MCF 10A (cell line): ENCODE measurements around the gene ANKRD44. TPM values are rescaled to one million over a fixed set of nuclear protein-coding genes. Genes with fewer than 3 reads are reported as not detected.

Source experiments
- BruUV-seq: library from RNA; stranded (reverse); fragments of 400-500 nt; replicated peaks from 2 replicates; lab custom pipeline; 2021; lab: Mats Ljungman, UMichigan
- CTCF ChIA-PET: fragments of 300-600 bp; sonication (Branson Sonifier 250); formaldehyde crosslinking; extraction: SDS; loops from one replicate; lab custom pipeline; 2021; ENCODE audit warnings: antibody characterized with exemption, inconsistent platforms; lab: Yijun Ruan, JAX
- POLR2A ChIA-PET: fragments of 300-600, 350-650 bp; sonication (Branson Sonifier 250); formaldehyde crosslinking; extraction: SDS; loops from one replicate; lab custom pipeline; 2020; ENCODE audit warnings: antibody characterized with exemption, inconsistent platforms; lab: Yijun Ruan, JAX
- DNase-seq: peaks from one replicate; pipeline ENCODE4 v3.0.0-alpha.2; 2018; ENCODE audit not compliant: unreplicated experiment
- H3K27ac Mint-ChIP-seq: one replicate; pipeline ENCODE4 v1.8.0; 2022; ENCODE audit warnings: mild to moderate bottlenecking, low read depth, mixed read lengths; ENCODE audit not compliant: unreplicated experiment
- H3K27me3 Mint-ChIP-seq: one replicate; pipeline ENCODE4 v1.8.0; 2022; ENCODE audit warnings: mixed read lengths; ENCODE audit not compliant: insufficient read depth, unreplicated experiment
- H3K36me3 Mint-ChIP-seq: one replicate; pipeline ENCODE4 v1.8.0; 2022; ENCODE audit warnings: mild to moderate bottlenecking, moderate library complexity, mixed read lengths; ENCODE audit not compliant: insufficient read depth, unreplicated experiment
- H3K4me1 Mint-ChIP-seq: one replicate; pipeline ENCODE4 v1.8.0; 2022; ENCODE audit warnings: mixed read lengths; ENCODE audit not compliant: insufficient read depth, unreplicated experiment
- H3K4me3 Mint-ChIP-seq: one replicate; pipeline ENCODE4 v1.8.0; 2022; ENCODE audit warnings: mild to moderate bottlenecking, moderate library complexity, mixed read lengths; ENCODE audit not compliant: unreplicated experiment
- H3K9me3 Mint-ChIP-seq: one replicate; pipeline ENCODE4 v1.8.0; 2022; ENCODE audit warnings: mixed read lengths; ENCODE audit not compliant: unreplicated experiment
- CTCF ChIP-seq: fragments of 200-600 bp; IDR thresholded peaks from one replicate; pipeline ENCODE4 v1.8.0; 2022; ENCODE audit warnings: antibody characterized with exemption, mild to moderate bottlenecking; ENCODE audit not compliant: unreplicated experiment
- intact Hi-C: fragments of 100-400 bp; cut with micrococcal nuclease; formaldehyde crosslinking; loops from 2 replicates; pipeline ENCODE4 v1.14.1; 2022
- total RNA-seq: library from RNA; stranded (reverse); gene quantifications from 2 replicates; pipeline ENCODE4 v1.2.3, GENCODE V29; 2022

Gene ANKRD44
- total RNA-seq, 1 experiment from 2014 or later, result 6.9 TPM

DNA sequence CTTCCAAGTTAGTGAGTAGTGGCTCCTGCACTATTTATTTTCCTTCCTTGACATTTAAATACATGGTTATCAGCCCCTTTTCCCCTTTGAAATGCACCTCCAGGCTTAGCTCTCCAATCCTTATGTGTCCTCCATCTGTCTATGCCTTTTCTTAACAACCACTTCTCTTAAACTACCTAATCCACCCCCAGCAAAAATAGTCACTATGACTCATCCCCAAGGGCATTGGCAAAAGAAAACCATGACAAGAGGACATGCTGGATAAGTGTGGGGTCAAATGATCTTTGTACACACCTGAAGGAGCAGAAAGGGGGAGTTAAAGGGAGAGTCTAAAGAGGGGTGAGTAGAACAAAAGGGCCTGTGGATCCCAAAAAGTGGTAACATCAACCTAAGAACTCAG lies 127.2 kb downstream of the ANKRD44 start:
- intact Hi-C loops, result no loop called here
- Mint-ChIP-seq H3K9me3 (no peaks in the 10 kb centered on the region), H3K36me3 (no peaks in the 10 kb centered on the region), H3K4me1 (peaks cover 8% of the 10 kb centered on the region), H3K27ac (no peak overlapping the region), H3K4me3 (no peak overlapping the region), H3K27me3 (no peaks in the 10 kb centered on the region)
- no TSS peak for BruUV-seq
- DNase-seq, result peak; percentile 30
- POLR2A ChIA-PET, result no interaction called here
- CTCF ChIA-PET, result interaction anchor here (0.6 to 1.7 kb wide), 3 partner anchors 70 to 127 kb away, joined by 3 to 9 read pairs (median 3); partner anchors contain the start of gene ANKRD44
- no peak for TF ChIP-seq CTCF

- POLR2A ChIA-PET, result no interaction called here
- no peak for DNase-seq
- TF ChIP-seq CTCF, result no peak
- intact Hi-C loops, result no loop called here
- Mint-ChIP-seq H3K9me3 (no peaks in the 10 kb centered on the region), H3K4me1 (peaks cover 8% of the 10 kb centered on the region), H3K36me3 (no peaks in the 10 kb centered on the region), H3K27me3 (no peaks in the 10 kb centered on the region), H3K4me3 (no peak overlapping the region), H3K27ac (no peak overlapping the region)
- CTCF ChIA-PET, result interaction anchor here (1.5 to 2.7 kb wide), 2 partner anchors 30 to 69 kb away, joined by 4 to 14 read pairs; no protein-coding TSS in a partner anchor
- no TSS peak for BruUV-seq
Measured at GRCh38 chr2:197182668-197183067, 127.9 kb downstream of the ANKRD44 start.

DNA sequence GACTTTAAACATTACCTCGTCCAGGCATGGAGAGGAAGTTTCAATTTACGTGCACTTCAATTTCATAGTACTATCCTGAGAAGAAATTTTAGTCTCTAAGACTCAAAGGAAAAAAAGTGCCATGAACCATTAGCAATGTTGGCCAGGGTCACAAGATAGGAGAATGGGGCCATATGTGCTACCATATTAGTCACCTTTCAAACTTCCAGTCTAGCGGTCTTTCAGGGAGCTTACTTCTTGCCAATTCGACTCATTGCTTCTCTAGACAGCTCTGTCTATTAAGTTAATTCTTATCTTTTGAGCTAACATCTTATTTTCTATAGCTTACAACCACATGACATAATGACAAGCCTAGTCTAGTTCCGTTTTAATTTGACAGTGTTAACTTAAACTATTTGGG lies 129.1 kb downstream of the ANKRD44 start:
- Mint-ChIP-seq H3K9me3 (no peaks in the 10 kb centered on the region), H3K27ac (no peak overlapping the region), H3K4me1 (peaks cover 8% of the 10 kb centered on the region), H3K36me3 (no peaks in the 10 kb centered on the region), H3K4me3 (no peak overlapping the region), H3K27me3 (no peaks in the 10 kb centered on the region)
- TF ChIP-seq CTCF, result no peak
- intact Hi-C loops, result no loop called here
- no TSS peak for BruUV-seq
- ChIA-PET CTCF (interaction anchor here (0.6 to 2.7 kb wide), 5 partner anchors 9 to 662 kb away, joined by 3 to 14 read pairs (median 4); no protein-coding TSS in a partner anchor), POLR2A (interaction anchor here (1.0 kb wide), 1 partner anchor 17 kb away, joined by 4 read pairs; no protein-coding TSS in a partner anchor)
- DNase-seq, result no peak

DNA sequence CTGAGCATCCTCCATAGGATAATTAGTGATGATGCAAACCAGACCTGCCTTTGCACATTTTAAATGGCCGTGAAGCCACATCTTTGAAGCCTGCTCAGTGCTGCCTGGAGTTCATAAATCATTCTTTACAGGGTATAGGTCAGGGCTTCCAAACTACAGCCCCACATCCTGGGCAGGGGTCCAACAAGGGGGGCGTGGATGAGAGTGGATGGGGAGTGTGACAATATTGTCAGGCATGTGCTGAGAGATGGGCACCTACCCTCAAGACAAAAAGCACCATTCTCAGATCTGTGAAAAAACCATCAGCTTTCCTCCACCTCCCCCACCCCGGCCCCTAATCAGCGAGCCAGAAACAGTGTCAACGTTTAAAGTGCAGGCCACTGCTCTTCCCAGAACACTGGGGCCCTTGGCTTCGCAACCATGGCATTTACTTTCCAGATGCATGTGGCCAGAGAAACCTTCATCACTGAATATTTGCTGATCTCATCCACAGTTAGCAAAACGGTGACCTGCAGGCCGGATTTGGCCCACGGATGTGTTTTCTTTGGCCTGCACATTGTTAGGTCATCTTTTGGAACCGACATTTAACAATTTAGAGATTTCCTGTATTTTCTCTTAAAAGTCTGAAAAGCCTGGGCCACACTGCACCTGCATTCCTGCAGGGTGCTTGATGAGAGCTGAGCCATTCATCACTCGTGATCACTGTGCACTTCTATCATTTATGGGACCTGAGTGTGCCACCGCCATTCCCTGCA lies 130.7 kb downstream of the ANKRD44 start:
- Mint-ChIP-seq H3K4me1 (peaks cover 8% of the 10 kb centered on the region), H3K27ac (no peak overlapping the region), H3K27me3 (no peaks in the 10 kb centered on the region), H3K9me3 (no peaks in the 10 kb centered on the region), H3K4me3 (no peak overlapping the region), H3K36me3 (no peaks in the 10 kb centered on the region)
- peak; percentile 31 for DNase-seq
- POLR2A ChIA-PET, result no interaction called here
- TF ChIP-seq CTCF, result no peak
- no TSS peak for BruUV-seq
- CTCF ChIA-PET, result interaction anchor here (1.9 kb wide), 1 partner anchor 67 kb away, joined by 5 read pairs; no protein-coding TSS in a partner anchor
- intact Hi-C loops, result loop anchor here (10.0 kb wide), 1 partner anchor 325 kb away; no protein-coding TSS in a partner anchor
